Activated gamma-delta T cell treated with Interleukin-2 at 50 U/mL for 16 hours (primary cell): ENCODE results near the gene BCKDHA.
"Not testable (repeated sequence)": the region's sequence is repeated elsewhere in the genome, so short reads cannot be mapped to it uniquely, and the experiment has no call there.

Experiments
- DNase-seq: peaks from one replicate; pipeline ENCODE4 v3.0.0-alpha.2; 2020

Gene BCKDHA

DNA sequence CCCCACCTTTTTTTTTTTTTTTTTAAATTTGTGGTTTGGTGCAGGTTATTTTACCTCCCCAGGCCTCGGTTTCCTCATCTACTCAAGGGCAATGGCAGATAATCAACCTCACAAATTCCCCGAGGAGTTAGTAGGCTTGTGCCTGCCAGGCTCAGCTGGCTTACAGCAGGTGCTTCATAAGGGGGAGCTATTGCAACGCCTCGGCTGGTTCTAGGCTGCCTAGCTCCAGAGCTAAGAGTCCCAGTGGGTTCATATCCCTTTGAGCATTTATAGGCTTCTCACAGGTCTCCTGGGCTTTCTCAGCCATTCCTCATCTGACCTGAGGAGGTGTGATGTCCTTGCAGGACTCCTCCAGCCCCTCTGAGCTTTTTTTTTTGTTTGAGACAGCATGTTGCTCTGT is 10.6 kb downstream of the BCKDHA start:
- DNase-seq = no peak

DNA sequence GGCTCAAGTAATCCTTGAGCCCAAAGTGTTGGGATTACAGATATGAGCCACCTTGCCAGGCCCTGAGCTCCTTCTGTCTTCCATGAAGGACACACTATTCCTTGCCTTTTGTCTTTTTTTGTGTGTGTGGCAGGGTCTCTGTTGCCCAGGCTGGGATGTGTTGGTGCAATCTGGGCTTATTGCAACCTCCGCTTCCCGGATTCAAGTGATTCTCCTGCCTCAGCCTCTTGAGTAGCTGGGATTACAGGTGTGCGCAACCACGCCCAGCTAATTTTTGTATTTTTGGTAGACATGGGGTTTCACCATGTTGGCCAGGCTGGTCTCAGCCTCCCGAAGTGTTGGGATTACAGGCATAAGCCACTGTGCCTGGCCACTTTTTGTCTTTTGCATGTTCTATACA is 11.2 kb downstream of the BCKDHA start:
- DNase-seq = not testable (repeated sequence)

GRCh38 chr19:41409288-41409687 is 11.7 kb downstream of the BCKDHA start:
- DNase-seq = no peak

- DNase-seq = no peak
These were observed 12.9 kb downstream of the BCKDHA start for GRCh38 chr19:41410336-41411054.

DNA sequence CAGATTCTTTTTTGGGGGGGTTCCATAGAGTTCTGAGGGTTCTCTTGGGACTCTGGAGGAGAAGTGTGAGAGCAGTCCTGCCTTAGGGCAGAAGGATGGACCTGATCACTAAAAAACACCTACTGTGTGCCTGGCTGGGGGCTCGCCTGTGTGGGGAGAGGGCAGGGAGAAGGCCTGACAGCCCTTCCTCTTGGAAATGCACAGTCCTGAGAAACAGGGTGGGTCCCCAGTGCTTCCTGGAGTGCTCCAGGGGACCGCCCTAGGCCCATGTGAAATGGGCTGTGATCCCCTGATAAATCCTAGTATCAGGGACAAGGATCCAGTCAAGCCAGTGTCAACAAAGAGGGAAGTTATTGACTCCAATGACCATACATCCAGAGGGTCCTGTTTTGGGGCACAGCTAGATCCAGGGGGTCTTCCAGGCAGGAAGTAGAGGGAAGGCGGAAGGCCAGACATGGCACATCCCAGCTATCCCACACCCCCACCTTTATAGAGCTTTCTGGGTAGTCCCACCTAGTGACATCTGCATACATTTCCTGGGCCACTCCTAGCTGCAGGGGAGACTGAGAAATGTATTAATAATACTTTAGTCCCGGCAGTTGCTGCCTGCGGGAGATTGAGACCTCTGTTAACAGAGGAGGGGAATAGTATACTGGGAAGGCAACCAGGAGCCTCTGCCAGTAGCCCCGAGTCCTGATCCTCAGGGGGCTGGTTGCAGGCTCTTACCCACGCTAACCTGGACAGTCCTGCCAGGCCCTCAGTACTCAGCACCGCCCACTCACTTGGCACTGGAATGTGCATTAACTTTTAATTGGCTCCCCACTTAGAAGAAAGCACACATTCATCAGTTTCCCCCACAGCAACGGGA is 13.7 kb downstream of the BCKDHA start:
- no peak for DNase-seq

- DNase-seq = no peak
These were observed 14.3 kb downstream of the BCKDHA start for GRCh38 chr19:41411968-41412265.

DNA sequence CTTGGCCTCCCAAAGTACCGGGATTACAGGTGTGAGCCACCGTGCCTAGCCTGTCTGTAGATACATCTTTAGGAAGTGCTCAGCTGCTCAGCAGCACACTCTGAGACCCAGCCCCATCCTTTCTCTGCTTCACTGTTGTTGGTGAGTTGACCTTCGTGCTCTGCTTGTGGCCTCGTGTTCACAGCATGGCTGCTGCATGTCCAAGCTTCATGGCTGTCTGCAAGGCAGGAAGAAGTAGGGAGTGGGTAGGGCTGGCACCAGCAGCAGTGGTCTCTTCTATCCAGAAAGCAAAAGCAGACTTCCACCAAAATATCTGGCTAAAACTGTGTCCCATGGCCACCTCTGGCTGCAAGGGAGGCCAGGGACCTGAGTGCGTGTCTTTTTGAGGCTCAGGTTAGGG is 15.3 kb downstream of the BCKDHA start:
- DNase-seq = no peak

- DNase-seq = no peak
These were observed 16.3 kb downstream of the BCKDHA start for GRCh38 chr19:41413947-41414346.

DNA sequence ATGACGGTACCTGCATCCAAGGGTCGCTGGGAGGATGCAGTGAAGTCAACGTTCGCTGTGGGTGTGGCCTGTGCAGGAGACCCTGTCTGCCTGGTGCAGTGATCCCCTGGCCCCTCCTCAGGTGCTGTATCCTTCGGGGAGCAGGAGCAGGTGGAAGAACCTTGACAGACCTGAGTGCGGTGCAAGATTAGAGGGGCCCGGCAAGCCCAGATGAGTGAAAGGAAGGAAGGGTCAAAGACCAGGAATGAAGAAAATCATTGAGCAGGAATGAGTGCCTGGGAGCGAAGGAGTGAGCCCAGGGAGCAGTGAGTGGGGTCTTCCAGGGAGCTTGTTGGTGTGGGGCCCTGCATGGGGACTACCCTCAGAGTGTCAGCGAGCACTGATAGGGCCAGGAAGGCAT is 16.8 kb downstream of the BCKDHA start:
- DNase-seq = no peak

GRCh38 chr19:41415154-41415571 is 17.5 kb downstream of the BCKDHA start:
- DNase-seq = no peak

DNA sequence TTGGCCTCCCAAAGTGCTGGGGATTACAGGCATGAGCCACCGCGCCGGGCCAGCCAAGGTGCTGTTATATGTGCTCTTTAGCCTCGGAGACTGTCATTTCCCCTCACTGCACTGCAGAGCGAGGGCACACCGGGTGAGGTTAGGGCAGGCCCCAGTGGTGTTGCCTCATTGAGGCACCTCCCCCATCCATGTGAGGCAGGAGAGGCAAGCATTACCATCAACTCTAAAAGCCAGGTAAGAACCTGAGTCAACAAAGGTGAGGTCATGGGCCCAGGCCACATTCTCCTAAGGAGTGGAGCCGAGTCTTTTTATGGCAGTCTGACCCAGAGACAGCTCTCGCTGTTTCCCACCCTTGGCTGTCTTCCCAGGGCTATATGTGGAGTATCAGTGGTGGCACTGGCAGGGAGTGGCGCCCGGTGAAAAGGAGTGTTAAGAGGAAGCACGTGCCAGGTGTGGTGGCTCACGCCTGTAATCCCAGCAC is 18.6 kb downstream of the BCKDHA start:
- no peak for DNase-seq

- no peak for DNase-seq
These were observed 22.7 kb downstream of the BCKDHA start for GRCh38 chr19:41420101-41420880.

DNA sequence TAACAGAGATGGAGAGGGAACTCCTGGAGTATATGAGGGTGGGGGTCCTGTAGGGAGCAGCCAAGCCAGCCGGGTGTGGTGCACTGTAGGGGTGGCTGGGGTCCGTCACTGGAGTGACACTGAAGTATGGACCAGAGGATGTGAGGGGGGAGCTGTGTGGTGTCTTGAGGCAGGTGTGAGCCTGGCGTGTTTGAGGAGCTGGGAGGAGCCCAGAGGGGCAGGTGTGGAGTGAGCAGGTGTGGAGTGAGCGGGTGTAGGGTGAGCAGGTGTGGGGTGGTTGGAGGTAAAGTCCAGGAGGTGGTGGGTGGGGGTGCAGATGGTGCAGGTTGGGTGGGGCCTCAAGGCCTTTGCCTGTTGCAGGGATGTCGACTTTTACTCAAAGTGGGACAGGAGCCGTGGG is 23.7 kb downstream of the BCKDHA start:
- DNase-seq = no peak

DNA sequence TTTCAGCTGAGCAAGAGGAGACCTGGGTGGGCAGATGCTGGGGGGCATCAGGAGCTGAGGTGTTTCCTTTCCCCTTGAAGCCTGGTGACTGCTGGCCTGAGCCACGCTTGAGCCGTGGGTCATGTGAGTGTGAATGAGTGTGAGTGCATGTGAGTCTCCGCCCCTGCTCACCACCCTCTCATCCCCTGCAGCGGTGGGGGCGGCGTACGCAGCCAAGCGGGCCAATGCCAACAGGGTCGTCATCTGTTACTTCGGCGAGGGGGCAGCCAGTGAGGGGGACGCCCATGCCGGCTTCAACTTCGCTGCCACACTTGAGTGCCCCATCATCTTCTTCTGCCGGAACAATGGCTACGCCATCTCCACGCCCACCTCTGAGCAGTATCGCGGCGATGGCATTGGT is 24.4 kb downstream of the BCKDHA start:
- no peak for DNase-seq

GRCh38 chr19:41422456-41422855 is 24.8 kb downstream of the BCKDHA start:
- DNase-seq = no peak

GRCh38 chr19:41422955-41423354 is 25.3 kb downstream of the BCKDHA start:
- DNase-seq = no peak

GRCh38 chr19:41424335-41425173 is 26.9 kb downstream of the BCKDHA start:
- DNase-seq = no peak

- DNase-seq = no peak
These were observed 27.8 kb downstream of the BCKDHA start for GRCh38 chr19:41425174-41426115.

GRCh38 chr19:41426116-41426841 is 28.7 kb downstream of the BCKDHA start:
- DNase-seq = no peak

GRCh38 chr19:41426952-41427646 is 29.5 kb downstream of the BCKDHA start, which contains the start of gene B3GNT8:
B3GNT8 (minus strand) TSS chr19:41427374; CDS start chr19:41426778, 596 bp downstream.
- DNase-seq = peak; percentile 39
